CD4-positive, alpha-beta T cell treated with Interleukin-17A for 4 hours (primary cell): ENCODE data around the gene SPTB.
"Not testable (repeated sequence)": the region's sequence is repeated elsewhere in the genome, so short reads cannot be mapped to it uniquely, and the experiment has no call there.

Experiments
- DNase-seq: peaks from one replicate; pipeline ENCODE4 v3.0.0-alpha.2; 2020; ENCODE audit warnings: mixed read lengths

SPTB gene

DNA sequence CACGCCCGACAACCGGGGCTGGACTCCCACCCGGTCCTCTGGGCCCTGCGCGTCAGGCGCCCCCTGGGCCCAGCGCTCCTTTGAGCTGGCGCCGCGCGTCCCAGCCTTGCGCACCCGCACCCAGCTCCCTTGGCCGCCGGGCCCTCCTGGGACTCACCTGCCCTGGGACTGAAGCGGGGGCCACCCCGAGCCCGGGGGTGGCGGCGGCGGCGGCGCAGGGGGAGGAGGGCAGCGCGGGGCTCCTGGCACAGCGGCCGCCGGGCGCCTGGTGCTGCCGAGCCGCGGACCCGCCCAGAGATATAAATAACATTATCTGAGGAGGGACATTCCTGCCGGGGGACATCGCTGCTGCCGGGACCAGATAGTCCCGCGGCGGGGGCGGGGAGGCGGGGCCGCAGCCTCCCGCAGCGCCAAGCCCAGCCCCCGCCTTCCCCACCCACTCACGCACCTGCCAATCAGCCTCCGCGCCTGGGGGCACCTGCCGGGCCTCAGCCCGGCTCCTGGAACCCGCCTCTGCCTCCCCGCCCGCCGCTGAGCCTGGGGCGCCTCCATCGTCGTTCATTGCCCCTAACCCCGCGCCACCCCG, at the start of gene SPTB:
TSS of gene SPTB (minus strand) at position 273 of the 586 bp plus-strand sequence. CDS start 56,813 bp downstream, outside the sequence.
- peak; percentile 77 for DNase-seq

- DNase-seq = peak; percentile 14
Measured at GRCh38 chr14:64929014-64929359, 49.3 kb upstream of the SPTB start.

GRCh38 chr14:64928239-64929013, 48.7 kb upstream of the SPTB start:
- DNase-seq = no peak

DNA sequence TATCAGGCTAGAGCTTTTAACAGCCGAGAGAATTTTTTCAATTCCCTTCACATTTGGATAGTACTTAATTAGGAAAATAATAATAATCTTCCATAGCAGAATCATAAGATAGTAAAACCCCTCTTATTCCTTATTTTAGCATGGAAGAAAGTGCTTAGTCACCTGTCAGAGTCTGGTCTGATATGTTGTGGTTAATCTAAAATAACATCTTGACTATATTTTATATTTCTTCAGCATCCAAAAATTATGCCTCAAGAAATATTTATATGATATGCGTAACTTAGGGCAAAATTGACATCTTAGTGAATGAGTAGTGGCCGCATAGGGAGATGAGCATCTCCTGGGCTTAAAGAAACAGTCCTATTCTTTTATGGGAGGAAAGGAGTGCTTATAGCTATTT, 47.3 kb upstream of the SPTB start:
- DNase-seq = no peak

GRCh38 chr14:64926398-64926995, 46.8 kb upstream of the SPTB start:
- DNase-seq = no peak

DNA sequence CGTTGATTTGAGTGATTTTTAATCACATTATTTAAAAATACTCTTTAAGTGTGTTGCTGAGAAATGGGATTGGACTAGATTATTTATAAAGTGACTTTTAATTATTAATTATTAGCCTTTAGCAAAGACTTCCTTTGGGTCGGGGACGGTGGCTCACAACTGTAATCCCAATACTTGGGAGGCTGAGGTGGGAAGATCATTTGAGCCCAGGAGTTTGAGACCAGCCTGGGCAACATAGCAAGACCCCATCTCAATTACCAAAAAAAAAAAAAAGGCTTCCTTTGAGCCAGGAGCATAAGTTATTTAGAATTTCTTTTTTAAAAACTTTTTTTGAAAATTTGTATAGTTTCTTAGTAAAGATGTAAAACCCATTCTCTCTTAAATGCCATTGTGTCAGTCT, 43.3 kb upstream of the SPTB start:
- no peak for DNase-seq

GRCh38 chr14:64920465-64920864, 40.8 kb upstream of the SPTB start:
- DNase-seq = no peak

- DNase-seq = no peak
Measured at GRCh38 chr14:64919618-64920017, 39.9 kb upstream of the SPTB start.

GRCh38 chr14:64919215-64919614, 39.5 kb upstream of the SPTB start:
- no peak for DNase-seq

- DNase-seq = no peak
Measured at GRCh38 chr14:64918216-64918615, 38.5 kb upstream of the SPTB start.

- DNase-seq = no peak
Measured at GRCh38 chr14:64915797-64916196, 36.1 kb upstream of the SPTB start.

DNA sequence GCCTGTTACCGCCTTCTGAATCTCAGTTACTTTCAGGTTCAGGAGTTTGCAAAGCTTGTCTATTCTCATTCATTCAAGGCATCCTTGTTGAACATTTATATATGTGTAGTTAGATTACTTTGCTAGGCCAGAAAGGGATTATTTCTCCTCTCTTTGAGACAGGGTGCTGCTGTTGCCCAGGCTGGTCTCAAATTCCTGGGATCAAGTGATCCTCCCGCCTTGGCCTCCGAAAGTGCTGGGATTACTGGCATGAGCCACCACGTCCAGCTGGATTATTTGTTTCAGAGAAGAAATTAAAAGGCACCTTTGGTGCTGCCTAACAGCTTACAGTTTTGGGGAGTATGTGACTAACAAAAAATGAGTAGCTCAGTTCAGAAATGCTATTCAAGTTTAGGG, 35.3 kb upstream of the SPTB start:
- DNase-seq = no peak

- DNase-seq = peak; percentile 99
Measured at GRCh38 chr14:64914237-64915028, 34.7 kb upstream of the SPTB start, which contains the start of gene CHURC1. CHURC1 (plus strand) TSS chr14:64914455; CDS start chr14:64914496, 41 bp downstream.

- not testable (repeated sequence) for DNase-seq
Measured at GRCh38 chr14:64913477-64913876, 33.8 kb upstream of the SPTB start.

DNA sequence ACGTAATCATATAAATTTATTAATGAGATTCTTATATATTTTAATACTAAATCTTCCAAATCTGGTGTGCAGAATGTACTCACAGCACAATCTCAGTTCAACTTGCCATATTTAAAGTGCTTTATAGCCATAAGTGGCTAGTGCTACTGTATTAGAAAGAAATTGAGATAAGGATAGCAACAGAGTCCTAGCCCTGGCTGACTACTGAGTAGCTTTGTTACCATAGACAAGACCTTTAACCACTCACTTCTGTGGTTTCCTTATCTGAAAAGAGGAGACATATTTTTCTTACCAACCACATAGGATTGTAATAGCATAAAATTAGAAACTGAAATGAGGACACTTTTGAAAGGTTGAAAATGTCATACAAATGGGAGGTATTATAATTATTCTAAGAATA, 32.6 kb upstream of the SPTB start:
- DNase-seq = no peak

GRCh38 chr14:64910847-64911495, 31.3 kb upstream of the SPTB start:
- no peak for DNase-seq

DNA sequence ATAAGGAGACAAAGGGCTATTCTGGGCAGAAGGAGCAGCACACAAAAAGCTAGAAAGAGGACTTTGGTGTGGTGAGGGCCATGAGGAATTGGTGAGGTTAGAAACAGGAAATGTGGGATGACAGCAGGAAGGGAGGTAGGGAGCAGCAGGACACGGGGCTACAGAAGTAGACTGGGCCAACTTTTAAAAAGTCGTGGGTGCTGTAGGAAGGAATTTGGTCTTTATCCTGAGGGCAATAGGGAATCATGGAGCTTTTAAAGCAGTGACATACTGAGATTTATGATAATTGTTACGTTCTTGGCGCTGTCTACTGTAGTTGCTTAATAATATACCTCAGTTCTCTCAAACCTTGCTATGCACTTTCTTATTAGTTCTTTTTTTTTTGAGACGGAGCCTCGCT, 26.3 kb upstream of the SPTB start:
- no peak for DNase-seq

GRCh38 chr14:64899958-64900357, 20.3 kb upstream of the SPTB start:
- DNase-seq = no peak

- DNase-seq = peak; percentile 58
Measured at GRCh38 chr14:64891839-64892375, 12.2 kb upstream of the SPTB start.

DNA sequence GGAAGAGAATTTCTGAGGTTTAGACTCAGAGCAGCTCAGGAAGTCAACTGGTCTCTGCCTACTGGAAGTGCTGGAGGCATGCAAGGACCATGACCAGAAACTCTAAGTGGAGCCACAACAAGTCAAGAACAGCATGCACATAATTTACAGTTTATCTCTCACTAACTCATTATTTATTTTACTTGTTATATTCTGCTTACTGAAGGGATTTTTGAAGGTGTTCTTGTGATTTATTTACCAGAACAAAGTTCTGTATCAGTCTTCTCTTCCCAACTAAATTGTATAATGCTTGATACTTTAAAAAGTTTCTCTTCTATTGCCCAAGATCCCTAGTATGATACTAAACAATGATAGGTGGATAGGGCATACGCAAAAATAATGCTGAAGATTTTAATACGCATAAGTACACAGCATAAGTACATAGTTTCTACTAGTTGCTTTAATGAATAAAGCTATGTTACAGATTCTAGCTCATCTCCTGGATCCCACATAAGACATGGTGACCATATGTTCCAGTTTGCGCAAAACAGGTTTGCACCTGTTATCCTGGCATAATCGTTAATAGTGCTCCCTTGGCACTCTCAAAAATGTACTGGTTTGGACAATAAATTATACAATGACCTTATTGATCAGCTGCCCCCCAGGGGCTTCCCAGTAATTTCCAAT, 11.6 kb upstream of the SPTB start:
- DNase-seq = no peak

GRCh38 chr14:64889352-64889751, 9.6 kb upstream of the SPTB start:
- DNase-seq = no peak

- no peak for DNase-seq
Measured at GRCh38 chr14:64885559-64885958, 5.9 kb upstream of the SPTB start.
